Fibroblast of lung (primary cell): ENCODE measurements around the gene TMEM11. TPM values are rescaled to one million over a fixed set of nuclear protein-coding genes. Genes with fewer than 3 reads are reported as not detected.

ENCODE experiments used
- DNase-seq, 2 donors: peaks; one replicate each; pipeline versions ENCODE4 v3.0.0 to v3.0.0-alpha.2; 2010; ENCODE audit warnings: low read depth in 2 of 2
- H2AFZ ChIP-seq: 2 replicates; pipeline ENCODE4 v1.5.1; 2012; ENCODE audit warnings: low read length, control low read depth, inconsistent platforms
- H3K27ac ChIP-seq: 2 replicates; pipeline ENCODE4 v1.5.1; 2011; ENCODE audit warnings: low read length, control low read depth; ENCODE audit not compliant: insufficient read depth
- H3K27me3 ChIP-seq: 2 replicates; pipeline ENCODE4 v1.5.1; 2011; ENCODE audit warnings: mild to moderate bottlenecking, low read length; ENCODE audit not compliant: control insufficient read depth, insufficient read depth
- H3K36me3 ChIP-seq: 2 replicates; pipeline ENCODE4 v1.5.1; 2011; ENCODE audit warnings: low read length; ENCODE audit not compliant: control insufficient read depth, insufficient read depth
- H3K4me1 ChIP-seq: 2 replicates; pipeline ENCODE4 v1.5.1; 2011; ENCODE audit warnings: low read length; ENCODE audit not compliant: control insufficient read depth, insufficient read depth; ENCODE audit errors: extremely low read depth
- H3K4me2 ChIP-seq: 2 replicates; pipeline ENCODE4 v1.5.1; 2011; ENCODE audit warnings: low read length, control low read depth; ENCODE audit not compliant: insufficient read depth; ENCODE audit errors: extremely low read depth
- H3K4me3 ChIP-seq, 4 experiments: fragments of 200-600 bp in 1 of 4; sonication (generic) in 1 of 4; replicated peaks in 1 of 4; 2 replicates each; pipeline ENCODE4 v1.5.1; 2011 to 2016; ENCODE audit warnings: low read length in 4 of 4, low read depth in 3 of 4, mild to moderate bottlenecking in 3 of 4, control low read depth in 2 of 4, inconsistent platforms in 1 of 4, mixed read lengths in 1 of 4; ENCODE audit not compliant: insufficient read depth in 1 of 4; ENCODE audit errors: control extremely low read depth in 1 of 4
- H3K79me2 ChIP-seq: 2 replicates; pipeline ENCODE4 v1.5.1; 2012; ENCODE audit warnings: mild to moderate bottlenecking, low read length, inconsistent platforms; ENCODE audit not compliant: control insufficient read depth, insufficient read depth
- H3K9ac ChIP-seq: 2 replicates; pipeline ENCODE4 v1.5.1; 2011; ENCODE audit warnings: mild to moderate bottlenecking, low read length, control low read depth; ENCODE audit not compliant: insufficient read depth
- H3K9me3 ChIP-seq: 2 replicates; pipeline ENCODE4 v1.5.1; 2012; ENCODE audit warnings: low read depth, low read length; ENCODE audit not compliant: control insufficient read depth, insufficient read depth
- H4K20me1 ChIP-seq: 2 replicates; pipeline ENCODE4 v1.5.1; 2011; ENCODE audit warnings: low read length; ENCODE audit not compliant: control insufficient read depth, insufficient read depth; ENCODE audit errors: extremely low read depth
- EZH2 ChIP-seq: IDR thresholded peaks from 2 replicates; pipeline ENCODE4 v1.5.1; 2012; ENCODE audit warnings: low read length, control low read depth, mild to moderate bottlenecking; ENCODE audit errors: missing control alignments
- polyA plus RNA-seq, 2 donors: library from polyadenylated mRNA; depleted of rRNA in 1 of 2; stranded (reverse) in 1 of 2; unstranded in 1 of 2; fragments of >200 nt; gene quantifications; 2 replicates each; pipeline ENCODE4 v1.2.1, GENCODE V29; 2011 to 2012; ENCODE audit warnings: missing spikeins in 1 of 2
- total RNA-seq: library from RNA; depleted of rRNA; stranded (reverse); fragments of >200 nt; gene quantifications from 2 replicates; pipeline ENCODE4 v1.2.1, GENCODE V29; 2014
- TF ChIP-seq, protein P1 (sequence below), 2 donors: IDR thresholded peaks in 1 of 2; conservative IDR thresholded peaks in 1 of 2; 1 replicate in 1 of 2; 2 replicates in 1 of 2; pipeline ENCODE4 v1.5.1; 2011 to 2012; ENCODE audit warnings: low read length in 2 of 2, control low read depth in 1 of 2, inconsistent platforms in 1 of 2, low read depth in 1 of 2, mild to moderate bottlenecking in 1 of 2

Gene TMEM11
- total and polyA plus RNA-seq, 2 donors (not counting 1 experiment from before 2014, with no cell fraction given), result 21.5 to 41.1 TPM

DNA sequence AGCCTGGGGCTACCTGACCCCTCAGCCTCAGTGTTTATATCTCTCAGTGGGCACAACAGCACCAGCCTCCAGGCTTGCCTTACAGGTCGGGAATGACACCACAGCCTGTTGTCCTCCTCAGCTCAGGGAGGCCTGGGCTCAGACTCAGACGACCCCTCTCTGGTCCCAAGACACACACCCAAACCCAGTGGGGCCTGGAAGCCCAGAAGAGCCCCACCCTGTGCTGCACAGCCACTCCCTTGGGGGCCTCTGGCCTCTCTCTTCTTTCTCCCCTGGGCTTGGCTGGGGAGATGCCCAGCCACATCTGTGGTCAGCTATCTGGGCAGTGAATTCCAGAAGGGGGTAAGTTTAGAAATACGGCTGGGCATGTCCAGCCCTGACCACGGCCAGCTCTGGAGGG is 36.9 kb upstream of the TMEM11 start:
- no peak overlapping the region for H3K4me3 ChIP-seq
- no peak overlapping the region for H3K27ac ChIP-seq
- H2AFZ ChIP-seq, result no peak overlapping the region
- H3K79me2 ChIP-seq, result no peaks in the 10 kb centered on the region
- no peak overlapping the region for H3K9ac ChIP-seq
- DNase-seq, result no peak
- no peaks in the 10 kb centered on the region for H3K27me3 ChIP-seq
- H3K9me3 ChIP-seq, result no peaks in the 10 kb centered on the region
- H3K4me2 ChIP-seq, result no peak overlapping the region
- no peak for TF ChIP-seq EZH2
- TF ChIP-seq, protein P1, sequence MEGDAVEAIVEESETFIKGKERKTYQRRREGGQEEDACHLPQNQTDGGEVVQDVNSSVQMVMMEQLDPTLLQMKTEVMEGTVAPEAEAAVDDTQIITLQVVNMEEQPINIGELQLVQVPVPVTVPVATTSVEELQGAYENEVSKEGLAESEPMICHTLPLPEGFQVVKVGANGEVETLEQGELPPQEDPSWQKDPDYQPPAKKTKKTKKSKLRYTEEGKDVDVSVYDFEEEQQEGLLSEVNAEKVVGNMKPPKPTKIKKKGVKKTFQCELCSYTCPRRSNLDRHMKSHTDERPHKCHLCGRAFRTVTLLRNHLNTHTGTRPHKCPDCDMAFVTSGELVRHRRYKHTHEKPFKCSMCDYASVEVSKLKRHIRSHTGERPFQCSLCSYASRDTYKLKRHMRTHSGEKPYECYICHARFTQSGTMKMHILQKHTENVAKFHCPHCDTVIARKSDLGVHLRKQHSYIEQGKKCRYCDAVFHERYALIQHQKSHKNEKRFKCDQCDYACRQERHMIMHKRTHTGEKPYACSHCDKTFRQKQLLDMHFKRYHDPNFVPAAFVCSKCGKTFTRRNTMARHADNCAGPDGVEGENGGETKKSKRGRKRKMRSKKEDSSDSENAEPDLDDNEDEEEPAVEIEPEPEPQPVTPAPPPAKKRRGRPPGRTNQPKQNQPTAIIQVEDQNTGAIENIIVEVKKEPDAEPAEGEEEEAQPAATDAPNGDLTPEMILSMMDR (conservative IDR thresholded peaks at IDR 0.05 in 1 of 2, IDR thresholded peaks at IDR 0.05 in 1 of 2; ENCODE audit: low read depth in 1 of 2, low read length in 2 of 2), result no peak
- H3K36me3 ChIP-seq, result no peaks in the 10 kb centered on the region
- H3K4me1 ChIP-seq, result peaks cover 4% of the 10 kb centered on the region
- no peaks in the 10 kb centered on the region for H4K20me1 ChIP-seq

DNA sequence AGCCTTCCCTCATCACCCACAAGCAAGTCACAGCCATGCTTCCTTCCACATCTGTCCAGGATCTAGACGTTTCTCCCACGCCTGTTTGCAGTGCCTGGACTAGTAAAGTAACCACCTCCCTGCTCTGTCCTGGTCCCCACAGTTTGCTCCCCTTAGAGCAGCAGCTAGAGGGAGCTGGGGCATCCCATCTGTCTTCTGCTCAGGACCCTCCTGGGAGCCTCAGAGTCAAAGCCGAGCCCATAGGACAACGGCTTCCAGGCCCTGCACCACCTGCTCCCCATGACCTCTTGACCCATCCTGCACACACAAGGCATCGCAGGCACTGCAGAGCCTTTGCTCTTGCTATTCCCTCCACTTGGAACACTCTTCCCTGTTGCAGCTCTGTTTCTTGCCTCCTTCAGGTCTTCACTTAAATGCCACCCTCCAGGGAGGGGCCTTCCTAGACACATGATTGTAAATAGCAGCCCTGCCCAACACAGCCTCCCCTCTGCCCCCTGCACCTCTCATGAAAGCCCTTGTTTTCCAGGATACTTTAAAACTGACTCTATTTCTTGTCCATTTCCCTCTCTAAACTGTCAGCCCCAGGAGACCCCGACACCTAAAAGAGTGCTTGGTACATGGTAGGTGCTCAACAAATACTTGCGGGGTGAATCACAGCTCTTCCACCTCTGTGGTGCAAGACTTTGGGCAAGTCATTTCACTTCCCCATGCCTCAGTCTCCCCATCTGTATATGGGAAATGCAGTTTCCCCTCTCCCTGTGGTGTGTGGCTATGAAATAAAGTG is 36.2 kb upstream of the TMEM11 start:
- H3K4me1 ChIP-seq, result peaks cover 4% of the 10 kb centered on the region
- H2AFZ ChIP-seq, result no peak overlapping the region
- no peaks in the 10 kb centered on the region for H4K20me1 ChIP-seq
- H3K4me2 ChIP-seq, result no peak overlapping the region
- H3K36me3 ChIP-seq, result no peaks in the 10 kb centered on the region
- H3K27me3 ChIP-seq, result no peaks in the 10 kb centered on the region
- H3K9ac ChIP-seq, result no peak overlapping the region
- TF ChIP-seq, protein P1 (conservative IDR thresholded peaks at IDR 0.05 in 1 of 2, IDR thresholded peaks at IDR 0.05 in 1 of 2; ENCODE audit: low read depth in 1 of 2, low read length in 2 of 2), result no peak
- no peak for TF ChIP-seq EZH2
- no peak overlapping the region for H3K4me3 ChIP-seq
- H3K27ac ChIP-seq, result no peak overlapping the region
- no peak for DNase-seq
- no peaks in the 10 kb centered on the region for H3K9me3 ChIP-seq
- no peaks in the 10 kb centered on the region for H3K79me2 ChIP-seq

DNA sequence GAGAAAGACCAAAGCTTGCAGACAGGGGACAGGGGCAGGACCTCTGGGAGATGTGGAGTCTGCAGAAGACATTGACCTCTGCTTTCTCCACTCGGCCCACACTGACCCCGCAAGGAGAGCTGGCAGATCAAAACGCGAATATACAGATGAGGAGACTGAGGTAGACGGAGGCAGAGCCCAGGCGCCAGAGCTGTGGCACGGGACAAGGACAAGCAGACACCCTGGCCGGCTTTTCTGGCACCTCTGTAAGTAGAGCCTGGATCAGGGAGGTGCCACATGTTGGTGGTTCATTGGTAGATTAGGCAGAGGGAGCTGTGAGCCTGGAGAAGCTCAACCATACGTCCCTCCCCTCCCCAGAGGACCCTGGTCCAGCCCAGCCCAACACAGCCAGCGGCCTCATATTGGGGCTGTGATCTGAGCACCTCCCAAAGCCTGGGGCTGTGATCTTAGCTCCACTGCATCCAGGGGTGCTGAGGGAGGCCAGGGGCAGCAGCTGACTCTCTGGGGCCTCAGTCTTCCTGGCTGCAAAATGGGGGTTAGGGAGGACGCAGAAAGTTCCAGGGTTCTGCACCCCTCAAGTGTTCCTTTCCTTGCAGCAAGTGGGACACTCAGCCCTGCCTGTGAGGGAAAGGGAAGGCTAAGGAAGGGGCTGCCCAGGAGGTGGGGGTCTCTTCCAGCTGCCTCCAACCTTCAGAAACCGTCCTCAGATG is 35.3 kb upstream of the TMEM11 start:
- DNase-seq, result no peak
- no peaks in the 10 kb centered on the region for H4K20me1 ChIP-seq
- H3K4me1 ChIP-seq, result peaks cover 4% of the 10 kb centered on the region
- no peaks in the 10 kb centered on the region for H3K27me3 ChIP-seq
- TF ChIP-seq, protein P1 (conservative IDR thresholded peaks at IDR 0.05 in 1 of 2, IDR thresholded peaks at IDR 0.05 in 1 of 2; ENCODE audit: low read depth in 1 of 2, low read length in 2 of 2), result no peak
- no peak for TF ChIP-seq EZH2
- no peak overlapping the region for H3K4me2 ChIP-seq
- H2AFZ ChIP-seq, result no peak overlapping the region
- H3K9me3 ChIP-seq, result no peaks in the 10 kb centered on the region
- H3K4me3 ChIP-seq, result no peak overlapping the region
- no peak overlapping the region for H3K27ac ChIP-seq
- no peaks in the 10 kb centered on the region for H3K36me3 ChIP-seq
- H3K79me2 ChIP-seq, result no peaks in the 10 kb centered on the region
- H3K9ac ChIP-seq, result no peak overlapping the region
